ENCODE data around the gene ADGRV1.

DNA sequence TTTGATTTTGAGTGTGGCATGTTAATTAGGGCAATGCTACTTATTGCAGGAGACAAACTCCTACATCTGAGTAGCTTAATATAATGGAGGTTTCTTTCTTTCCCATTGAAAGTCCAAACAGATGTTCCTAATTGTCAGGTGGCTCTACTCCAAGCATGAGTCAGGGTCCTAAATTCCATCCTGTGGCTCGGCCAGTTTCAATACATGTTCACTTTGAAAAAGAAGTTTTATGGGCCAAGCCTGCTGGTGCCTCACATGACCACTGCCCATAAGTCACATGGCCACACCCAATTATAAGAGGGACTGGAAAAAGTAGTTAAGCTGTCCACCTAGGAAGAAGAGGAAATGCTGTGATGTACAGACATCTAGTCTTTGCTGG, 654.1 kb downstream of the ADGRV1 start:
- TF ChIP-seq POLR2AphosphoS5 (IDR thresholded peaks at IDR 0.05; ENCODE audit: low read depth, low read length) (no peak), SIN3A (IDR thresholded peaks at IDR 0.05; ENCODE audit: borderline replicate concordance, insufficient read depth, low read length) (no peak), FOXP2 (optimal IDR thresholded peaks at IDR 0.05; ENCODE audit: borderline replicate concordance, extremely low read depth, extremely low read length, insufficient read depth) (no peak), TAF1 (IDR thresholded peaks at IDR 0.05; ENCODE audit: borderline replicate concordance, insufficient read depth, low read length) (no peak)
- TF ChIP-seq, protein P1, sequence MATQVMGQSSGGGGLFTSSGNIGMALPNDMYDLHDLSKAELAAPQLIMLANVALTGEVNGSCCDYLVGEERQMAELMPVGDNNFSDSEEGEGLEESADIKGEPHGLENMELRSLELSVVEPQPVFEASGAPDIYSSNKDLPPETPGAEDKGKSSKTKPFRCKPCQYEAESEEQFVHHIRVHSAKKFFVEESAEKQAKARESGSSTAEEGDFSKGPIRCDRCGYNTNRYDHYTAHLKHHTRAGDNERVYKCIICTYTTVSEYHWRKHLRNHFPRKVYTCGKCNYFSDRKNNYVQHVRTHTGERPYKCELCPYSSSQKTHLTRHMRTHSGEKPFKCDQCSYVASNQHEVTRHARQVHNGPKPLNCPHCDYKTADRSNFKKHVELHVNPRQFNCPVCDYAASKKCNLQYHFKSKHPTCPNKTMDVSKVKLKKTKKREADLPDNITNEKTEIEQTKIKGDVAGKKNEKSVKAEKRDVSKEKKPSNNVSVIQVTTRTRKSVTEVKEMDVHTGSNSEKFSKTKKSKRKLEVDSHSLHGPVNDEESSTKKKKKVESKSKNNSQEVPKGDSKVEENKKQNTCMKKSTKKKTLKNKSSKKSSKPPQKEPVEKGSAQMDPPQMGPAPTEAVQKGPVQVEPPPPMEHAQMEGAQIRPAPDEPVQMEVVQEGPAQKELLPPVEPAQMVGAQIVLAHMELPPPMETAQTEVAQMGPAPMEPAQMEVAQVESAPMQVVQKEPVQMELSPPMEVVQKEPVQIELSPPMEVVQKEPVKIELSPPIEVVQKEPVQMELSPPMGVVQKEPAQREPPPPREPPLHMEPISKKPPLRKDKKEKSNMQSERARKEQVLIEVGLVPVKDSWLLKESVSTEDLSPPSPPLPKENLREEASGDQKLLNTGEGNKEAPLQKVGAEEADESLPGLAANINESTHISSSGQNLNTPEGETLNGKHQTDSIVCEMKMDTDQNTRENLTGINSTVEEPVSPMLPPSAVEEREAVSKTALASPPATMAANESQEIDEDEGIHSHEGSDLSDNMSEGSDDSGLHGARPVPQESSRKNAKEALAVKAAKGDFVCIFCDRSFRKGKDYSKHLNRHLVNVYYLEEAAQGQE (IDR thresholded peaks at IDR 0.05; ENCODE audit: insufficient read depth in 1 of 2, low read depth in 2 of 2, low read length in 2 of 2): no peak

Measured in PFSK-1 (cell line).